Ascending aorta (tissue), 2 donors: ENCODE measurements around the gene MIER1. TPM values are rescaled to one million over a fixed set of nuclear protein-coding genes. Genes with fewer than 3 reads are reported as not detected.
"Not testable (repeated sequence)": the region's sequence is repeated elsewhere in the genome, so short reads cannot be mapped to it uniquely, and the experiment has no call there.

Source experiments
- DNase-seq, 2 donors: peaks; one replicate each; pipeline ENCODE4 v3.0.0-alpha.2; 2019; ENCODE audit warnings: low spot score in 2 of 2
- H3K27ac ChIP-seq, 2 donors: fragments of 200-600 bp; sonication (generic); one replicate each; pipeline ENCODE4 v1.5.1; 2016 to 2017; ENCODE audit warnings: mild to moderate bottlenecking in 1 of 2
- H3K27me3 ChIP-seq: fragments of 200-600 bp; sonication (generic); one replicate; pipeline ENCODE4 v1.5.1; 2017
- H3K36me3 ChIP-seq, 2 donors: fragments of 200-600 bp; sonication (generic); one replicate each; pipeline ENCODE4 v1.5.1; 2016
- H3K4me1 ChIP-seq, 2 donors: fragments of 200-600 bp; sonication (generic); one replicate each; pipeline ENCODE4 v1.5.1; 2016 to 2017; ENCODE audit warnings: mild to moderate bottlenecking in 1 of 2
- H3K4me3 ChIP-seq, 2 donors: fragments of 200-600 bp; sonication (generic); one replicate each; pipeline ENCODE4 v1.5.1; 2016 to 2017; ENCODE audit warnings: mild to moderate bottlenecking in 1 of 2
- H3K9me3 ChIP-seq, 2 donors: fragments of 200-600 bp; sonication (generic); one replicate each; pipeline ENCODE4 v1.5.1; 2016
- intact Hi-C: fragments of 100-400 bp; cut with DNase I; formaldehyde crosslinking; loops from one replicate; pipeline ENCODE4 v1.15.1; 2023
- total RNA-seq: library from RNA; depleted of rRNA; stranded (reverse); fragments of >200 nt; gene quantifications from one replicate; pipeline ENCODE4 v1.1.0, GENCODE V29; 2016
- TF ChIP-seq, protein P1 (sequence below), 3 experiments: fragments of 200-600 bp in 2 of 3; fragments of 450-650 bp in 1 of 3; sonication (generic) in 2 of 3; IDR thresholded peaks; one replicate each; pipeline ENCODE4 v1.5.1; 2016 to 2019; ENCODE audit warnings: antibody characterized with exemption in 3 of 3, mild to moderate bottlenecking in 1 of 3, moderate library complexity in 1 of 3

MIER1 gene
- total RNA-seq, 1 donor from 2014 or later = 18.4 TPM

DNA sequence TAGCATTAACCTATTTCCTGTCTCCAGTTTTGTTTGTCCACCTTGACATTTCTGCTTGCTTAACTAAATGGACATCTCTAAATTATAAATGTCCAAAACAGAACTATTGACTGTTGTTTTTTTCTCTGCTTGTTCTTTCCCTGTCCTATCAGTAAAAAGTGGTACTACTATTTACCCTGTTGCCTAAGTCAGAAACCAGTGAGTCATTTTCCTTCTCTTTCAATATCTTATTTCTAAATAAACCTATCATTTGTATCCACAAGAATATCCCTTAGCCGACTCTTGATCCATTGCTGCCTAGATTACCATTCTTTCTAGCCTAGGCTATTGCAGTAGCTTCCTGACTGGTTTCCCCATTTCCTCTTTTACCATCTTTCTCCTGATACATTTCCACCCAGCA lies 22.5 kb downstream of the MIER1 start:
- Histone ChIP-seq H3K36me3 (peaks cover 18 to 23% of the 10 kb centered on the region in 2 donors), H3K4me1 (peaks cover 5 to 14% of the 10 kb centered on the region in 2 donors), H3K4me3 (no peak overlapping the region), H3K27ac (no peak overlapping the region), H3K9me3 (no peaks in the 10 kb centered on the region), H3K27me3 (no peaks in the 10 kb centered on the region)
- TF ChIP-seq, protein P1, sequence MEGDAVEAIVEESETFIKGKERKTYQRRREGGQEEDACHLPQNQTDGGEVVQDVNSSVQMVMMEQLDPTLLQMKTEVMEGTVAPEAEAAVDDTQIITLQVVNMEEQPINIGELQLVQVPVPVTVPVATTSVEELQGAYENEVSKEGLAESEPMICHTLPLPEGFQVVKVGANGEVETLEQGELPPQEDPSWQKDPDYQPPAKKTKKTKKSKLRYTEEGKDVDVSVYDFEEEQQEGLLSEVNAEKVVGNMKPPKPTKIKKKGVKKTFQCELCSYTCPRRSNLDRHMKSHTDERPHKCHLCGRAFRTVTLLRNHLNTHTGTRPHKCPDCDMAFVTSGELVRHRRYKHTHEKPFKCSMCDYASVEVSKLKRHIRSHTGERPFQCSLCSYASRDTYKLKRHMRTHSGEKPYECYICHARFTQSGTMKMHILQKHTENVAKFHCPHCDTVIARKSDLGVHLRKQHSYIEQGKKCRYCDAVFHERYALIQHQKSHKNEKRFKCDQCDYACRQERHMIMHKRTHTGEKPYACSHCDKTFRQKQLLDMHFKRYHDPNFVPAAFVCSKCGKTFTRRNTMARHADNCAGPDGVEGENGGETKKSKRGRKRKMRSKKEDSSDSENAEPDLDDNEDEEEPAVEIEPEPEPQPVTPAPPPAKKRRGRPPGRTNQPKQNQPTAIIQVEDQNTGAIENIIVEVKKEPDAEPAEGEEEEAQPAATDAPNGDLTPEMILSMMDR (IDR thresholded peaks at IDR 0.05) = no peak
- DNase-seq = no peak
- intact Hi-C loops = no loop called here

DNA sequence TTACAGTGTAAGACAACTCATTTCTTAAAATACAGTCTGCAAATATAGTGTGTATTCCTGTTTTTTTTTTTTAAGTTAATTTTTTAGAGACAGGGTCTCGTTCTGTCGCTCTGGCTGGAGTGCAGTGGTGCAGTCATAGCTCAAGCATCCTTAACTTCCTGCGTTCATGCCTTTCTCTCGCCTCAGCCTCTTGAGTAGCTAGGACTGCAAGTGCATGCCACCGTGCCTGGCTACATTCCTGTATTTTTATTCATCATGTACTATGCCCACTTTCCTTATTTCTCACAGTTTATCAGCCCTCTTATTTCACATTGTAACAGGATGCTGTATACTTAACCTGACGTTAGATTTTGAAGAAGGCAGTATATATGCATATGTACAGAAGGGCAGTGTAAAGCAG lies 26.7 kb downstream of the MIER1 start:
- intact Hi-C loops = no loop called here
- no peak for DNase-seq
- Histone ChIP-seq H3K27me3 (no peaks in the 10 kb centered on the region), H3K9me3 (no peaks in the 10 kb centered on the region), H3K36me3 (peaks cover 27 to 33% of the 10 kb centered on the region in 2 donors), H3K4me3 (no peak overlapping the region), H3K27ac (no peak overlapping the region), H3K4me1 (peaks cover 0 to 3% of the 10 kb centered on the region in 2 donors)
- TF ChIP-seq, protein P1 (IDR thresholded peaks at IDR 0.05) = no peak

DNA sequence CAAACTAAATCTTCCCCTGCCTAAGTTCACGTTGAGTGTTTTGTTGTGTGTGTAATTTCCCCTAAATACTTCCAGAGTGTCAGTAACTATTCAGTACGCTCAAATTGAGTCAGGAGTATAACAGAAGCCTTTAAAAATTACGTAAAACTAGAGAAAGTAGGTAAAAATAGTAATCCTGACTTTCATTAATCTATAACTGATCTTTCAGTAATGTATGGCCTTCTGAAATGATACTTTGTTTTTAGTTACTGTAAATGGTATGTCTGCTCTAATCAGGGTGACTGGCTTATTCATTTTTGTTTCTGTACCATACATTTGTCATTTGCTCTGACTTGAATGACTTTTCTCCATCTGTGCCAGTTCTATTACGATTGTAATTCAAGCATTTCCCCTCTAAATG lies 29.4 kb downstream of the MIER1 start:
- H3K36me3 ChIP-seq = peaks cover 23 to 25% of the 10 kb centered on the region in 2 donors
- no peak overlapping the region for H3K27ac ChIP-seq
- H3K9me3 ChIP-seq = no peaks in the 10 kb centered on the region
- no peaks in the 10 kb centered on the region for H3K27me3 ChIP-seq
- TF ChIP-seq, protein P1 (IDR thresholded peaks at IDR 0.05) = no peak
- no peak overlapping the region for H3K4me3 ChIP-seq
- peaks cover 0 to 3% of the 10 kb centered on the region in 2 donors for H3K4me1 ChIP-seq
- intact Hi-C loops = no loop called here
- DNase-seq = no peak

DNA sequence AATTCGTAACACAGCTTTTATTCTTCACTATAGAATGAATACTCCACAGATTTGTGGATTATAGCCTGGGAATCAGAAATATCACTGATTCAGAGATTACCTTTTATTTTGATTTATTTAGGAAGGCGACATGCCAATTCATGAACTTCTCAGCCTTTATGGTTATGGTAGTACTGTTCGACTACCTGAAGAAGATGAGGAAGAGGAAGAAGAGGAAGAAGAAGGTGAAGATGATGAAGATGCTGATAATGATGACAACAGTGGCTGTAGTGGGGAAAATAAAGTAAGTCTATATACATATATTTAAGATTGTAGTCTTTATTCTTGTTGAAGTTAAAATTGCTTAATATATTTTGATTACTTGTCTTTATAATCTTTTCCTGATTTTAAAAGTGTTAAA lies 33.1 kb downstream of the MIER1 start:
- Histone ChIP-seq H3K4me1 (peaks cover 0 to 3% of the 10 kb centered on the region in 2 donors), H3K36me3 (peaks cover 32 to 43% of the 10 kb centered on the region in 2 donors), H3K27ac (no peak overlapping the region), H3K9me3 (no peaks in the 10 kb centered on the region), H3K27me3 (no peaks in the 10 kb centered on the region), H3K4me3 (no peak overlapping the region)
- intact Hi-C loops = no loop called here
- no peak for DNase-seq
- TF ChIP-seq, protein P1 (IDR thresholded peaks at IDR 0.05) = no peak

DNA sequence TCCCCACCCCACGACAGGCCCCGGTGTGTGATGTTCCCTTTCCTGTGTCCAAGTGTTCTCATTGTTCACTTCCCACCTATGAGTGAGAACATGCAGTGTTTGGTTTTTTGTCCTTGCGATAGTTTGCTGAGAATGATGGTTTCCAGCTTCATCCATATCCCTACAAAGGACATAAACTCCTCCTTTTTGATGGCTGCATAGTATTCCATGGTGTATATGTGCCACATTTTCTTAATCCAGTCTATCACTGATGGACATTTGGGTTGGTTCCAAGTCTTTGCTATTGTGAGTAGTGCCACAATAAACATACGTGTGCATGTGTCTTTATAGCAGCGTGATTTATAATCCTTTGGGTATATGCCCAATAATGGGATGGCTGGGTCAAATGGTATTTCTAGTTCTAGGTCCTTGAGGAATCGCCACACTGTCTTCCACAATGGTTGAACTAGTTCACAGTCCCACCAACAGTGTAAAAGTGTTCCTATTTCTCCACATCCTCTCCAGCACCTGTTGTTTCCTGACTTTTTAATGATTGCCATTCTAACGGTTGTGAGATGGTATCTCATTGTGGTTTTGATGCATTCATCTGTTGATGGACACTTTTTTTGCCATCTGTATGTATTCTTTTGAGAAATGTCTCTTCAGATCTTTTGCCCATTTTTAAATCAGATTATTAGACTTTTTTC lies 41.5 kb downstream of the MIER1 start:
- H3K27ac ChIP-seq, intact Hi-C loops, H3K4me1 ChIP-seq, H3K27me3 ChIP-seq, H3K4me3 ChIP-seq, H3K9me3 ChIP-seq, DNase-seq: not testable (repeated sequence)
- H3K36me3 ChIP-seq = peaks cover 54 to 76% of the 10 kb centered on the region in 2 donors

DNA sequence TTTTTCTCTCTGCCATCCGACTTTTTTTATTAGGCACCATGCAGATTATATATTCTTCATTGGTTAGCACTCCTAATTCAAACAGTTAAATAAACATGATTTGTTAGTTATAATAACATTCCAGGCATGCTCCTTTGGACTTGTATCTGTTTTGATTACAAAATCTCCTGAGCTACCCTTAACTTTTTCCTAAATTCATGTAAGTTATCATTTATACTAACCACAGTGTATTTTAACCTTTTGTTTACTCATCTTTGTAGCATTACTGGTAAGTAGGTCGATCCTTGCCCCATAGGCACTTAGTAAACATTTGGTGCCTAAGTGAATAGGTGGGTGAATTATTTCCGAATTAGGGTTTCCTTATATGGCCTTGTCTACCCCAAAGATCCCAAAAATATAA lies 43.8 kb downstream of the MIER1 start:
- H3K36me3 ChIP-seq = peaks cover 50 to 78% of the 10 kb centered on the region in 2 donors
- TF ChIP-seq, protein P1 (IDR thresholded peaks at IDR 0.05) = no peak
- no peaks in the 10 kb centered on the region for H3K4me1 ChIP-seq
- DNase-seq = no peak
- intact Hi-C loops = no loop called here
- no peaks in the 10 kb centered on the region for H3K27me3 ChIP-seq
- no peak overlapping the region for H3K27ac ChIP-seq
- H3K9me3 ChIP-seq = no peaks in the 10 kb centered on the region
- H3K4me3 ChIP-seq = no peak overlapping the region
